Right ventricle myocardium superior (tissue), 1 donor: ENCODE measurements around the gene SSBP4. TPM values are rescaled to one million over a fixed set of nuclear protein-coding genes. Genes with fewer than 3 reads are reported as not detected.

Experiments
- ATAC-seq: fragments of 200-7000 bp; cut with Tn5 transposase; one replicate; pipeline ENCODE4 v1.9.1; 2020; ENCODE audit warnings: mild to moderate bottlenecking; ENCODE audit not compliant: poor library complexity
- DNase-seq: peaks from one replicate; pipeline ENCODE4 v3.0.0-alpha.2; 2020
- intact Hi-C: fragments of 100-400 bp; cut with DNase I; formaldehyde crosslinking; loops from one replicate; pipeline ENCODE4 v1.11.2; 2022
- total RNA-seq: library from RNA; stranded (reverse); fragmentation: NEBNext Ultra II Directional; extraction: Animal tissue kit (Norgen Biotek cat#: 25700); gene quantifications from one replicate; pipeline ENCODE4 v1.2.1, GENCODE V29; 2021
- donor health status: DM: no; HTN: yes; CAD: no; lungs with severe emphysema.

Gene SSBP4
- total RNA-seq, 1 donor from 2014 or later = 30.4 TPM

DNA sequence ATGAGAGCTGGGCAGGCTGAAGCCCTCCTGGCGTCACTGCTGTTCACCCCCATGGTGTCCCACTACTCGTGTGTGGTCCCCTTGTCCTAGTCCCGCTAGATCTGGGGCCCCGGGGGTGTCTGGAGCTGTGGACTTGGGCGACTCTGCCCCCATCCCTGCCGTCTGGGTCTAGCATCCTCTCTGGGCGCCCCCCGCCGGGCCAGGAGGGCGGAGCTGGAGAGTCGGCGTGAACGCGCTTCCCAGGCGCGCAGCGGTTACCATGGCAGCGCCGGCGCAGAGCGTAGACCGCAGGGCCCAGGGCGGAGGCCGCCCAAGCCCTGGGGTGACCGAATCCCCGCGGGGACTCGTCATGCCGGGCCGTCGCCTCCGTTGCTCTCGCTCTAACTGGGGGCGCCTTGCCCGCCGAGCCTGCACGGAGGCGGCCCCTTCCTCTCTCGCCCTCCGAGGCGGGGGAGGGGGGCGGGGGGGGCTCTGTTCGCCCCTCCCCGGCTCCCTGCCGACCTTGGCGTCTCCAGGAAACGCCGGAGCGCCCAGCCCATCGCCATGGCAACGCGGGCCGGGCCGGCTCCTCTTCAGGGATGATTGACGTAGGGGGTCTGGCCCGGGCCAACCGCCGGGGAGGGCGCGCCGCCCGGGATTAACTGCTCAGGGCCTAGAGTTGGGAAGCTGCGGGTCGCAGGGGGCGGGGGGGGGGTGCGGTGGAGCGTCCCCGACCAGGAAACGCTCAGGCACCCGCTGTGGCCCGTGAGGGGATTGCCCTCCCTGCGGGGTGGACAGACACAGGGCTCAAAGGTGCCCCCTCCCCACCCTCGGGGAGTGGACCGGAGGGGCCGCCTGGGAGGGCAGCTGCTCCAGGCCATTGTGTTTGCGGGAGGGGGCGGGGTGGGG is 9.8 kb downstream of the SSBP4 start:
- intact Hi-C loops = no loop called here
- DNase-seq = peak; percentile 85
- peak; percentile 51 for ATAC-seq

DNA sequence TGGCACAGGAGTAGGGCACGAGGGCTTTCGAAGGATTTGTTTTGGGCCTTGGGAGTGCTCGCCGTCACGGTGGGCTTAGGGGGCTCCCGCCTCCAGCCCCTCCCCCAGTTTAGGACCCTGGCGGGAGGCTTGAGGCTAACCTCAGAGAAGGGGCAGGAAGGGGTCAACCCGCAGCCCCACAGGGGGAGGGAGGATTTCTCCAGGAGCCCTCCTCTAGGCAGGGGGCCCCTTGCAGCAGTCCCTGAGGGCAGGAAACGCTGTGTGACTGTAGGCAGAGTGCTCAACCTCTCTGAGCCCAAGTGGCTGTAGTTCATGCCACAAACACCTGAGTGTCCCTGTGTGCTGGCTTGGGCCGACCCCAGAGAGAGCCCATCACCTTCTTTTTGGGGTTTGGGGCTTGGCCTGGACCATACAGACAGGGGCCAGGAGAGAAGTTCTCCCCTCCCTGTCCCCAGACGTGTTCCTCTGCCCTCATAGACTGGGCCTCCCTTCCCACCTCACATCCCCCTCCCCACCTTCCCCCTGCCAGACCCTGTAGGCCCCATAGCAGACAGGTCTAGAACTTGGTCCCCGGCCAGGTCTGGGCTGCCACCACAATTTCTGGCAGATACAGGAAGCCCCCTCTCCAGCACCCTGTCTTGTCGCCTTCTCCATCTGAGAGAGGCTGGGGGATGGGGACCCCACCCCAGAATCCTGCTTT is 10.7 kb downstream of the SSBP4 start:
- DNase-seq (no peak), ATAC-seq (no peak)
- intact Hi-C loops = no loop called here

DNA sequence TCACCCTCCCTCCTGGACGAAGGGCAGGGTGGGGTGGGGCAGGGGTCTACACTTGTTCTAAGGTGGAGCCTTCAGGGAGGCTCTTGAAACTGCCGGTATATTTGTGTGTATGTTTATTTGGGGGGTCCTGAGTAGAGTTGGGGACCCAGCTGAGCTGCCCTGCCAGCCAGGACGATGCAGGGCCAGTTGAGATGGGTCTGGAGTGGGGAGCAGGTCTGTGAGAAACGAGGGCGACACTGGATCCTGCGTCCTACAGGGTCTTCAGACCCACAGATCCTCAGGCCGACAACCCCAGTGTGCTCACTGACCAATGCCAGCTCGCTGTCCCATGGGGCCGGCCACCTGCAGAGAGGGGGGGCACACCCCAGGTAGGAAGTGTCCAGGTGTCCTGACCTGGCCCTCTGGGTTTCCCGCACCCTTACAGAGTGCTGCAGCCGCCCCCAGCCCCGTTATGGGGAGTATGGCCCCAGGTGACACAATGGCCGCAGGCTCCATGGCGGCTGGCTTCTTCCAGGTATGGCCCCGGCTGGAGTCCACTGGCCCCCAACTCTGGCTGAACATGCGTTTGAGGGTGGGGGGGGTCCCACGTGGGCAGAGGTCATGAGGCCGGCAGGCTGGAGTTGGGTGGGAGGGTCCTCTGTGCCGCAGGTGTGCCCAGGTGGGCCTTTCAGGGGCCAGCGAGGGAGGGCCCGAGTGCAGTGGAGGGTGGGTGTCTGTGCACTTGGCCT is 11.4 kb downstream of the SSBP4 start:
- intact Hi-C loops = no loop called here
- no peak for ATAC-seq

DNA sequence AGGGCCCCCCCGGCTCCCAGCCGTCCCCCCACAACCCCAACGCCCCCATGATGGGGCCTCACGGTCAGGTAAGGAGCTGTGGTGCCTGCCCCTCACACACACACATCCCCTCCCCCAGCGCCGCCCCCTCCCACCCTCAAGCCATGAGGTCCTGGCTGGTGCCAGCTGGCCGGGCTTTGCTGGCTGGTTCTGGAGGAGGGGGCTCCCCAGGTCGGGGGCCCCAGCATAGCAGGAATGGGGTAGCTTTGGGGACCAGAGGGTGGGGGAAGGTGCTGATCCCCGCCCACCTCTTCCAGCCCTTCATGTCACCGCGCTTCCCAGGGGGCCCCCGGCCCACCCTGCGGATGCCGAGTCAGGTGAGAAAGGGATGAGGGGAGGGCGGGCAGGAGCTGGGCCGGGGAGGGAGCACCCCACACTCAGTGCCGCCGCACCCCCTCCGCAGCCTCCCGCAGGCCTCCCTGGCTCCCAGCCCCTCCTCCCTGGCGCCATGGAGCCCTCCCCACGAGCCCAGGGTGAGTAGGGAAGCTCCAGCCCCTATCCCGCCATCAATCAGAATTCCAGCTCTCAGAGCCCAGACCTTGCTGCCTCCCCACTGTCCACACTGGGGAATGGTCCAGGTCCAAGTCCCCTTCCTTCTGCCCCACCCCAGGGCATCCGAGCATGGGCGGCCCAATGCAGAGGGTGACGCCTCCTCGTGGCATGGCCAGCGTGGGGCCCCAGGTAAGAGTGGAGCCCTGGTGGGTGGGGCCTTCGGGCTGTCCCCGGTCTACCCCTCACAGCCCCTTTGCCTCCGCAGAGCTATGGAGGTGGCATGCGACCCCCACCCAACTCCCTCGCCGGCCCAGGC is 12.4 kb downstream of the SSBP4 start:
- intact Hi-C loops = no loop called here
- ATAC-seq = no peak
- no peak for DNase-seq

More for the DNA sequence above, 11.4 kb downstream of the SSBP4 start:
- no peak for DNase-seq

DNA sequence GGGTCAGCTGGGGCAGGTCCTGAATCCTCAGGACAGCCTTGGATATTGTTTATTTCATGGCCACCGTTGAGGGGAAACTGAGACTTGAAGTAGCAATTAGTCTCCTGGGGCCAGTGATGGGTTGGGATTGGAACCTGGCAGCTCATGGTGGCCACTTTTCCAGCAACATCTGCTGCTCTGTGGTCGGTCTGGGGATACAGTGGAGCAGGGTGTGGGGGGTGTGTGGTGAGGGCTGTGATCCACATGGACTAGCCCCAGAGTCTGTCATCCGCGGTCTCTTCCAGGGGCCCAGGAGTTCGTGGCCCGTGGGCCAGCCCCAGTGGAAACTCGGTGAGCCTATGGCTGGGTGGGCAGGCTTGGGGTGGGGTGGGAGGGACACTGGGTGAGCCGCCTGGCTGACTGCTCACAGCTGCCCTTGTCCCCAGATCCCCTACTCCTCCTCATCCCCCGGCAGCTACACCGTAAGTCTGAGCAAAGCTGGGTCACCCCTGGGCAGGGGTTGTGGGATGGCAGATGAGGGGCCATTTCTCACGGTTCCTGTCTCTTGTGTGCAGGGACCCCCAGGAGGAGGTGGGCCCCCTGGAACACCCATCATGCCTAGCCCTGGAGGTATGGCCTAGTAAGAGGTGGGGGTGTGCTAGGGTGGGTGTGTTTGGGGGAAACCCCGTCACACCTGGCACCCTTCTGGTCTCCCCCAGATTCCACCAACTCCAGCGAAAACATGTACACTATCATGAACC is 13.2 kb downstream of the SSBP4 start:
- intact Hi-C loops = no loop called here
- no peak for ATAC-seq
- DNase-seq = no peak

DNA sequence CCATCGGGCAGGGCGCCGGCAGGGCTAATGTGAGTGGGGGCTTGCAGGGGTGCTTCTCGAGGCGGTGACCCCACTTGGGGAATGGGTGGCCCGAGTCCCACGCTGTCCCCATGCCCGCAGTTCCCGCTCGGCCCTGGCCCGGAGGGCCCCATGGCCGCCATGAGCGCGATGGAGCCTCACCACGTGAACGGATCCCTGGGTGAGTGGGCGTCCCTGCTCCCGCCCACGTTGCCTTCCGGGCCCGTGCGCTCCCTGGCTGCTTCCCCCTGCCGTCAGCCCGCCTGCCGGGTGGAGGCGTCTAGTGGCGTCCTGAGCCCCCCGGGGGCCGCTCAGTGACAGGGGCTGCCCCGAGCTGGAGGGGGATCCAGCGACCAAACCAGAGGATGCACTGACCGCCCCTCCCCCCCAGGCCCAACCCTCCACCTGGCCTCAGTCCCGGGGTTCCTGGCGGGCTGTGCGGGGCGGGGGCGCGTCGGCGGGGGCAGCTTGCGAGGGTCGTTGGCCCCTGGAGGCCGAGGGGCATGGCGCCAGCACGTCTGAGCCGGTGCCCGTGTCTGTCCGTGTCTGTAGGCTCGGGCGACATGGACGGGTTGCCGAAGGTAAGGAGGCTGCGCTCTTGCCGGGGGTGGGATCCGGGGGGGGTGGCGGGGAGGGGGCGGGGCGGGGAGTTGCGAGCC is 14.0 kb downstream of the SSBP4 start:
- DNase-seq = peak; percentile 58
- intact Hi-C loops = no loop called here
- no peak for ATAC-seq

DNA sequence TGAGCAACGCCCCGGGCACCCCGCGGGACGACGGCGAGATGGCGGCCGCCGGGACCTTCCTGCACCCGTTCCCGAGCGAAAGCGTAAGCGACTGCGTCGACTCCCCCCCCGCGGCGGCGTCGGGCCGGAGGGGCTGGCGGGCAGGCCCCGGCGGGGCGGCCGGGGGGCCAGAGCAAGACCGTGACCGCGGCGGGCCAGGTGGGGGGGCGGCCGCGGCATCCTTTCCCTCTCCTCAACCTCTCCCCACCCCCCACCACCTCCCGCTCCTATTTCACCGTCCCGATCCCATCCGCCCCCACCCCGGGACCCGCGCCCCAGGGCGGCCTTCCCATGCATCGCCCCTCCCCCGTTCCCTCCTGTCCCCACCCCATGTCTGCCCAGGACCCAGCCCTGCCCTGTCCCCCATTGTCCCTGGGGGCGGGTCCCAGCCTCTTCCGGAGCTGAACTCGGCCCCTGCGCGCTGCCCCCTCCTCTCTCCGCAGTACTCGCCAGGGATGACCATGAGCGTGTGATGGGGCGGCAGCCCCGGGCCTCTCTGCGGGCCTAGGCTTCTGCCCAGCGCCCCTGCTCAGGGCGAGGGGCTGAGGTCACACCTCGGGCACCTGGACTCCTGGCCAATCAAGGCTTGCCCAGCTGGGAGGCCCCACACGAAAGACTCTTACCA is 14.7 kb downstream of the SSBP4 start:
- peak; percentile 46 for DNase-seq
- intact Hi-C loops = no loop called here
- no peak for ATAC-seq

DNA sequence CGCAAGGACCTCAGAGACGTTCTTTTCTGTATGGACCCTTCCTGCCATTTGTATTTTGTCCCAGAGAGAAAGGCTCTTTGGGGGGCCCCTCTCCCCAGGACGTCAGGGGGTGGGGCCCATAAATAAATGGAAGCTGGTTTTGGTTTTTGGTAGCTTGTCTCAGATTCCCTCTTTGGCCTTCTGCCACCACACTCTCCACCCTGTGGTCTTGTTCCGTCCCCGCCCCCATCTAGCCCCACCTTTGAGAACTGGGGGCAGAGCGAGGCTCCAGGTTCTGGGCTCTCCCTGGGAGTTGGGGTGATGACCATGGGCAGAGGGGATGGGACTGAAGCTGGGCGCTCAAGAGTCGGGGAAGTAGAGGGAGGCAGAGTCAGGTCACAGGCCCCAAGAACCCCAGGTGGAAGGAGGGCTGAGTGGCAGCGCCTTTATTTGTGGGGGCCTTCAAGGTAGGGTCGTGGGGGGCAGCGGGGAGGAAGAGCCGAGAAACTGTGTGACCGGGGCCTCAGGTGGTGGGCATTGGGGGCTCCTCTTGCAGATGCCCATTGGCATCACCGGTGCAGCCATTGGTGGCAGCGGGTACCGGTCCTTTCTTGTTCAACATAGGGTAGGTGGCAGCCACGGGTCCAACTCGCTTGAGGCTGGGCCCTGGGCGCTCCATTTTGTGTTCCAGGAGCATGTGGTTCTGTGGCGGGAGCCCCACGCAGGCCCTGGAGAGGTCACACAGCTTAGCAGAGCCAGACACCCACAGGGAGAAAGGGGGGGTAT is 15.4 kb downstream of the SSBP4 start:
- intact Hi-C loops = no loop called here
- ATAC-seq (no peak), DNase-seq (peak; percentile 42)

DNA sequence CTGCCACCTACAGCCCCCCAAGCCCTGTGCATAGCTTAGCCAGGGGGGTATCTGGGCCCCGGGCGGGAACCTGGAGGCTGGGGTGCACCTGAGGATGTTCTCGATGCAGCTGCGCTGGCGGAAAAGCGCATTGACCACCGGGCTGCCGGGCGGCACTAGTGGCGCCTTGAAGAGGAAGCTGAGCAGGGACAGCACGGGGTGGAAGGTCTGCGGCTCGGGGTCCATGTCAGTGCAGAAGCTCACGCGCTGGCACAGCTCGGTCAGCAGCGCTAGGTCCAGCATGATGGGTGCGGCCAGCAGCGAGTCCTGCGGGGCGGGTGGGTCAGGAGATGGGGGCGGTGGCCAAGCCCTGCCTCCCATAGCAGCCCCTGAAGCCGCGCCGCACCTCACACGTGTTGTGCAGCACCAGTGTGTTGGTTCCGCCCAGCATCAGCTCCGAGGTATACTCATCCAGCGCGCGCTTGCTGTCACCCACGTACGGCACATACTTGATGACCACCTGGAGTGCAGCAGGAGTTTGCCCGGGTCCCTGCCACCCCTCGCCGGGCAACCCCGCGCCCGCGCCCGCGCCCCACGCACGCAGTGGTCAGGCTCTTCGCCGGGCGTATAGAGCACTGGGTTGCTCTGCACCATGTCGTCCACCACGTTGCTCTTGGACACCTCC is 16.1 kb downstream of the SSBP4 start:
- ATAC-seq (no peak), DNase-seq (peak; percentile 41)
- intact Hi-C loops = no loop called here

DNA sequence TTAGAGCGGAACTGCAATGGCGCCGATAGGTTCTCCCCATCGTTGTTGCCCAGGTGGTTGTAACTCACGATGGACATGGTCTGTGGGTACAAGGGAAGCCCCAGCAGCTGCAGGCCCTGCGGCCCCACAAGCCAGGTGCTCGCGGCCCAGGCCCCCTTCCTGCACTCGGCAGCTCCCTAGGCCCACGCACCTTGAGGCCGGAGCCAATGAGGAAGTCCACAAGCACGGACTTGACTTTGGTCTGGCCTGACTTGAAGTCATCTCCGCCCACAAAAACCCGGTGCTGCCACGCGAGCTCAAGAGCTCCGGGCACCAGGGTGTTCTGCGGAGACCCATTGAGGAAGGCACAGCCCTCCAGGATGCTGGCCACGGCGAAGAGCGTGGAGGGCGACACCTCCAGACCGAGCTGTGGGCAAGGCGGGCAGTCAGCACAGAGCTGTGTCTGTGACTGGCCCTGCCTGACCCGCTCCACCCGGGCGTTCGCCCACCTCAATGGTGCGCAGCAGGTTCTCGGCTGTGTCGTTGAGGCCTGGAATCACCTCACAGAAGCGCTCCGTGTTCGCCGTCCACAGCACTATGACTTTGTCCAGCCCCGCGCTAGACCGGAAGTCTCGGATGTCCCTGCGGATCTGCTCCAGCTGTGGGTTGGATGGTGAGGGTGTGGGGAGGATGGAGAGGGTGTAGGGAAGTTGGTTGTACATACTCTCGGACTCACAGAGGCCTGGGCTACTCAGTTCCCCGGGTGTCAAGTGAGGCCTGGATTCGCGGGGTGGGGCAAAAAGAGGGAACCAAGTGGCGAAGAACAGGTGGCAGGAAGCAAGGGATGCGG is 16.9 kb downstream of the SSBP4 start:
- ATAC-seq (no peak), DNase-seq (peak; percentile 44)
- intact Hi-C loops = no loop called here

DNA sequence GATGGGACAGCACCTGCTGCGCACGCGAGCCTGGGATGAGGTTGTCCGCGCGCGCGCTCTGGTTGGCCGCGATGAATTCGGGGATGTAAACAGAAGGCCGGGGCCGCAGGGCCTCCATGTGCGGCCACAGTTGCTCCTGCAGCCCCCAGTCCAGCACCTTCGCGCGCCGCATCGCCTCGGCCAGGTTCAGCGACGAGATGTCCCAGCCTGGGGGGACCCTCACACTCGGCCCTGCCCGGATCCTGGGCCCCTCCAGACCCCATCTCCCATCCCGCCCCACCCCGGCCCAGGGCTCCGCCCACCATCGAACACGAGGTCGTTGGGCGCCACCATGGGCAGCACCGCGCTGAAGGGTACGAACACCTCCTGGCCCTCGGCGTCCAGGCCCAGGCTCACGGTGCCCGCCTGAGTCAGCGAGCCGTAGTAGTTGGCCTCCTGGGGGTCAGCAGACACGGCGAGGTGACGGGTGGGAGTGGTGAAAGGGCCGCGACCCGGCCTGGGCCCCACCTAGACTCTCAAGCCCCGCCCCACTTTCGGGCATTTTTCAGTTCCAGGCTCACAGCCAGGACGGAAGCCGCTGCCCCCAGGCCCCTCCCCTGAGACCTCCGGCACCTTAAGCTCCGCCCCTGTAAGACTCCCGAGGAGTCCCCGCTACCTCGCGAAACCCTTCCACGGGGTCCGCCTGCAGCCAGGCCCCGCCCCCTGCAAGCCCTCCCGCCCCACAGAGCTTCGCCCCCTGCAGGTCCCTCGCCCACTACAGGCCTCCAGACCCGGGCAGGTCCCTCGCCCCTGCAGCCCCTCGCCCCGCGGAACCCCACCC is 17.7 kb downstream of the SSBP4 start:
- peak; percentile 81 for DNase-seq
- ATAC-seq = peak; percentile 60
- intact Hi-C loops = no loop called here

DNA sequence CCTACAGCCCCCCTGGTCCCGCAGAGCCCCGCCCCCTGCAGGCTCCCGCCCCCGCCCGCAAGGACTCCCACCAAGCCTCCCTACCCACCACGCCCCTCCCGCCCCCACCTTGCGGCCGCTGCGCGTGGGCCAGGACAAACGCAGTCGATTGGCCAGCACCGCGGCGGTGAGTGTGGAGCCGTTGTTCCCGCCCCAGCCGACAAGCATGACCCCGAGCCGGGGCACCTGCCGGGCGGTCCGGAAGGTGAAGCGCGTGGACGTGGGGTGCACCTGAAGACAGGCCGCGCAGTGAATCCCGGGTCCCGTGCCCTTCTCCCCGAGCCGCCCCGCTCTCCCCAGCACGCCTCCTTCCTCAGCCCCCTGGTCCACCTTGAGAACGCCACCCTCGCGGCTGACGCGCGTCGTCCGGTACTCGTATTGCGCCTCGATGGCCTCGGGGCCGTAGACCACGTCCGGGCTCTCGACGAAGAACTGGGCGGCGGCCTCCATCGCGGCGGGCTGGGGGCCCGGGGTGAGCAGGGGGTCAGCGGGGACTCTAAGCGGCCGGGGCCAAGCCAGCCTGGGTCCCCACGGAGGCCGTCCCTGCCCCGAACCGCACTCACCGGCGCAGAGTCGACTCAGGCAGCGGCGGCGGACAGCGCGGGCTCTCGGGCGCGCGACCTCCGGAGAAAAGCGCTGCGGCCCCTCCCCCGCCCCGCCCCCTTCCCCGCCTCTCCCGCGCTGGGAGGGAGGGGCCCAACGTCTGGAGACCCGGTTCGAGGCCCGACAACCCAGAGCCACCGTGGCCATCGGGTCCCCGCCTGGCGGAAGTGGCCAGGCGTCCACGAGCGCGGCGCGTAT is 18.5 kb downstream of the SSBP4 start, which contains the start of gene ISYNA1:
Gene ISYNA1 (minus strand): TSS at position 643 of the 840 bp plus-strand sequence. CDS start 154 bp downstream, at position 489.
- DNase-seq (peak; percentile 69), ATAC-seq (peak; percentile 52)
- intact Hi-C loops = no loop called here
